Measurements from ENCODE around the gene KRT12. TPM values are rescaled to one million over a fixed set of nuclear protein-coding genes. Genes with fewer than 3 reads are reported as not detected.

Gene KRT12
- total RNA-seq (2014; rRNA removed; shearing (Covaris generic)), result not detected in 2 replicates

- DNase-seq (ENCODE audit: low read depth), result no peak
Measured at GRCh38 chr17:40866838-40867237, at the start of gene KRT12. KRT12 (minus strand) TSS chr17:40867223; CDS start chr17:40867186, 37 bp downstream.

- DNase-seq (ENCODE audit: low read depth), result peak; percentile 23
Measured at GRCh38 chr17:40916366-40916765, 49.3 kb upstream of the KRT12 start.

- DNase-seq (ENCODE audit: low read depth), result peak; percentile 69
Measured at GRCh38 chr17:40915721-40916256, 48.8 kb upstream of the KRT12 start.

DNA sequence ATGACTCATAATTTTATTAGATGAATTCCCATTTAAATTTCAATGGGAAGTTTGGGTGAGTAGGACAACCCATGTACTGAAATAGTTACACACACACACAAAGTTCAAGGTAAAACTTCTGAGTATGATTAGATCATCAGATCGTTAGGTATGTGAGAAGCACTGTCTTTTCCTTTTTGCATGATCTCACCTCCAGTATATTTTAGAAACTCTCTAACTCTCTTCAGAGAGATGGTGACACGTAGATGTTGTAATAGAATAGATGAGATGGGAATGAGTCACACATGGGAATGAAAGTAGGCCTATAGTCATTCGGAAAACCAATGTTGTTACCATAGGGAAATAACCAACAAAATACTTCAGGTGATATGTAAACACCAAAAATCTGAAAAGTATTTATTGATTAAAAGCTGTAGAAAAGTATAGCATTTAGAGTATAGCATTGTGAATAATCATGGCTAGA is 48.2 kb upstream of the KRT12 start:
- peak; percentile 97 for DNase-seq (ENCODE audit: low read depth)

GRCh38 chr17:40914075-40914855 is 47.2 kb upstream of the KRT12 start:
- no peak for DNase-seq (ENCODE audit: low read depth)

GRCh38 chr17:40912486-40913210 is 45.6 kb upstream of the KRT12 start:
- DNase-seq (ENCODE audit: low read depth), result peak; percentile 36

DNA sequence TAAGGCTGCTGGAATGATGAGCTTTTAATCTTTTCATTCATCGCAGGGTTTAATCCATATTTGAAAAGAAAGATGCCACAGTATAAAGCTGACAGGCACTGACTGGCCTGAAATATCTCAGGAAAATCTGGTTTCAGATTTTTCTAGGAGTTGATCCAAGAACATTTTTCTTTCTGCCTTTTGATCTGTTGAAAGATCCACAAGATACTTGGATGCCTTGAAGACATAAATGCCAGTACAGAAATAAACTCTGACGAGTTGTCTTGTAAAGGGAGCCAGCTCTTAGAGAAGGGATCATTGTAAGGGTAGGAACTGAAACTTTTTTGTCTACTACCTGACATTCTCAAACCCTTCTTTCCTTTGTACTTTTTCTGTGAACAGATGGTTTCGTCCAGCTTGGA is 43.4 kb upstream of the KRT12 start:
- peak; percentile 74 for DNase-seq (ENCODE audit: low read depth)

DNA sequence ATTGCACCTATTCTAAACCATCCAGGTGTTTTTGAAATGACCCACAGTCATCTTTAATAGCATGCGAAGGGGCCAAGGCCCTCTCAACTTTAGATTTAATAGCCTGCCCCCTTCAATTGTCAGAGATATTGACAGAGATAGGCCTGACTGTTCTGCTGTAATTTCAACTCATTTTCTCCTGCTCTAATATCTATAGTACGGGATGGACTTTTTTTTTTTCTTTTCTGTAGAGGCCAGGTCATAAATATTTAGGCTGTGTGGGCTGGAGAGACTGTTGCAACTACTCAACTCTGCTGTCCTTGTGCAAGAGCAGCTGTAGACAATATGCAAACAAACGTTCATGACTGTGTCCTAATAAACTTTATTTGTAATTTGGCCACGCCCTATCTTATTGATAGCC is 42.7 kb upstream of the KRT12 start:
- peak; percentile 30 for DNase-seq (ENCODE audit: low read depth)

GRCh38 chr17:40909351-40909750 is 42.3 kb upstream of the KRT12 start:
- DNase-seq (ENCODE audit: low read depth), result peak; percentile 95

- no peak for DNase-seq (ENCODE audit: low read depth)
Measured at GRCh38 chr17:40906613-40907012, 39.6 kb upstream of the KRT12 start.

GRCh38 chr17:40905370-40905769 is 38.3 kb upstream of the KRT12 start:
- no peak for DNase-seq (ENCODE audit: low read depth)

GRCh38 chr17:40903129-40903847 is 36.3 kb upstream of the KRT12 start:
- DNase-seq (ENCODE audit: low read depth), result peak; percentile 84

DNA sequence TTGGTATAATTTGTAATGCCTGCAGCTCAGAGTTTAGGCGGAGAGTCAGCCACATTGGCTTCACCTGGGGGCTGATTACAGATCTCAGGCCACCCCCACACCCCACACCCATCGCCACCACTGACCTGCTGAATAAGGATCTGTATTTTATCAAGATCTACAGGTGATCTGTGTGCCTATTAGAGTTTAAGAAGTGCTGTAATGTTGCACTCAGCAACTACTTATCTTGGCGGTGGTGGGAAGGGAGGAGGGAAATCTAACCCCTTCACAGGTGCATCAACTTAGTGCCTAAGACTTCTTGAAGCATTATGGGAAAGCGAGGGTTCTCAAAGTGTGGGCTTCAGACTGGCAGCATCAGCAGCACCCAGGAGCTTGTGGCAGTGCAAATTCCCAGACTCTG is 35.5 kb upstream of the KRT12 start:
- DNase-seq (ENCODE audit: low read depth), result no peak

- peak; percentile 89 for DNase-seq (ENCODE audit: low read depth)
Measured at GRCh38 chr17:40901981-40902474, 35.0 kb upstream of the KRT12 start.

GRCh38 chr17:40900809-40901356 is 33.9 kb upstream of the KRT12 start:
- DNase-seq (ENCODE audit: low read depth), result no peak

- DNase-seq (ENCODE audit: low read depth), result no peak
Measured at GRCh38 chr17:40896916-40897455, 30.0 kb upstream of the KRT12 start.

DNA sequence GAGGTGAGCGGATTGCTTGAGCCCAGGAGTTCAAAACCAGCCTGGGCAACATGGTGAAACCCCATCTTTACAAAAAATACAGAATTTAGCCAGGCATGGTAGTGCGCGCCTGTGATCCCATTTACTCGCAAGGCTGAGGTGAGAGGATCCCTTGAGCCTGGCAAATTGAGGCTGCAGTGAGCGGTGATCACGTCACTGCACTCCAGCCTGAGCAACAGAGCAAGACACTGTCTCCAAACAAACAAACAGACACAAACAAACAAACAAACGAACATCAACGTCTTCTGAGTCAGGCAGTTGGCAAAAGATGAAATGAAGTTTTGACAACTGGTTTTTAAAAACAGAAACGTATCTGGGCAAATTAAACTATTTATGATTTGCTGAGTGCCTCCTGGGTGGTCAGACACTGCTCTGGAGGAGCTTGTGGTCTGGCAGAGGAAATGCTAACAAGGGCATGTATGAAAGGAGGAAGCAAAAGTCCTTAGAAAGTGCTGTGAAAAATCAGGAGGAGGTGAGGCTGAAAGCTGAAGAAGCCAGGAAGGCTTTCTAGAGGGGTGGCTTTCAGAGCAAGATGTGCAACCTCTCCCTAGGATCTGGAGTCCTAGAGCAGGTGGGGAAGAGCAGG is 28.2 kb upstream of the KRT12 start:
- no peak for DNase-seq (ENCODE audit: low read depth)

DNA sequence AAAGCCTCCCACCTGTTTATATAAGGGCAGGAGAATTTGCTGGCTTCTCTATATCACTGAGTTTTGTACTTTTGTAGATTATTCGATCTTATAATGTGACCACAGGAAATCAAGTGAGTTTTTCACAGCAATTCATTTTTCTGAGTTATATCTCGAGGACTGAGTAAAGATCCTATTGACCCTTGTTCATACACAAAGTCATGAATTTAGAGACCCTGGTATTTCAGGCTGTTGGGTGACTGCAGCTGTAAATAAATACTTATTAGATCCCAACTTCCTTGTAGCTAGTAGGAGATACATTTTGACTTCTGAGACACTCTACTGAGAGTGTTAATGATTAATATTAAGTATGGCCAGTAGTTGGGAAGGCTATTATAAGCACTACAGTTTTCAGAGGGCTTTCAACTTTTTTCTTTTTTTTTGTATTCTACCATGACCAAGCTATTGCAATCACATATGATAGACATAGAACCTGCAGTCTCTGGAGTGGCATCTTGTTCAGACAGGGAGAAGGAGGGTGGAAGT is 21.2 kb upstream of the KRT12 start:
- no peak for DNase-seq (ENCODE audit: low read depth)

DNA sequence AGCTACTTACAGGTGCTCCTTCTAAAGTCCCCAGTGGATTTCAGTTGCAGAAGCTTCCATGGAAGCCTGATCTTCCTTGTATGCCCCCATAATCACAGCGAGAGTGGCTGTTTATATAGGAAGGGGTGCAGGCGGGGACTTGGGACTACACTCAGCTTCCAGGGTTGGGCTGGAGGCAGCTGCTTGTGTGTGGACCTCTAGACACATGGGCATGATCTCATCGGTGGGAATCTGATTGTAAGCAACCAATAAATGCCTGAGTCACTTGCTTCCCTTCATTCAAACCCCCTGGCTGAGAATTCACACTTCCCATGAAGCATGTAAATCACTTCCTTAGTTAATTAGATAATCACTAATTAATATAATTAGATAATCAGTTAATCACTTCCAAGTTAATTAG is 19.1 kb upstream of the KRT12 start:
- peak; percentile 41 for DNase-seq (ENCODE audit: low read depth)

GRCh38 chr17:40884708-40885512 is 17.9 kb upstream of the KRT12 start, which contains the start of gene KRT20:
KRT20 (minus strand) TSS chr17:40885242; CDS start chr17:40885185, 57 bp downstream.
- DNase-seq (ENCODE audit: low read depth), result no peak

All from M059J (cell line).